LNCAP (cell line): ENCODE results near the gene HLA-DOB.

Experiments used
- TF ChIP-seq, protein P1 (sequence below): fragments of 450-650 bp; IDR thresholded peaks from 2 replicates; pipeline ENCODE4 v1.5.1; 2017; ENCODE audit warnings: mild to moderate bottlenecking

The HLA-DOB gene

DNA sequence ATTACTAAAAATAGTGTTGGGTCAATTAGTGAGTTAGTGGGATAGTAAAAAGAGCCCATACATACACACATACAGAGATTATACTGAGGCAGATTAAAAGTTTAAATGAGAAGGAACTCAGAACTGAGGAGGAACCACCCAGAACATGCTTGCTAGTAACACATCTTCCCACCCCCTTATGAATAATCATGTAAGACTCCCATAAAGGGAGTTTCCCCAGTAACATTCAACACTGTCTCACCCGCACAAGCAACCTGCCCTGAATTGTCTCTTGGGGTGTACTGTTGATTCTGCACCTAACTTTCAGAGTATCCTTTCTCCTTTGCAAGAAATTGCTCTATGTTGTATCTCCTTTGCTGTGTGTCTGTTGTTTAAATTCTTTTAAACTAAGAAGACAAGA is 42.4 kb downstream of the HLA-DOB start:
- TF ChIP-seq, protein P1, sequence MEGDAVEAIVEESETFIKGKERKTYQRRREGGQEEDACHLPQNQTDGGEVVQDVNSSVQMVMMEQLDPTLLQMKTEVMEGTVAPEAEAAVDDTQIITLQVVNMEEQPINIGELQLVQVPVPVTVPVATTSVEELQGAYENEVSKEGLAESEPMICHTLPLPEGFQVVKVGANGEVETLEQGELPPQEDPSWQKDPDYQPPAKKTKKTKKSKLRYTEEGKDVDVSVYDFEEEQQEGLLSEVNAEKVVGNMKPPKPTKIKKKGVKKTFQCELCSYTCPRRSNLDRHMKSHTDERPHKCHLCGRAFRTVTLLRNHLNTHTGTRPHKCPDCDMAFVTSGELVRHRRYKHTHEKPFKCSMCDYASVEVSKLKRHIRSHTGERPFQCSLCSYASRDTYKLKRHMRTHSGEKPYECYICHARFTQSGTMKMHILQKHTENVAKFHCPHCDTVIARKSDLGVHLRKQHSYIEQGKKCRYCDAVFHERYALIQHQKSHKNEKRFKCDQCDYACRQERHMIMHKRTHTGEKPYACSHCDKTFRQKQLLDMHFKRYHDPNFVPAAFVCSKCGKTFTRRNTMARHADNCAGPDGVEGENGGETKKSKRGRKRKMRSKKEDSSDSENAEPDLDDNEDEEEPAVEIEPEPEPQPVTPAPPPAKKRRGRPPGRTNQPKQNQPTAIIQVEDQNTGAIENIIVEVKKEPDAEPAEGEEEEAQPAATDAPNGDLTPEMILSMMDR = no peak

DNA sequence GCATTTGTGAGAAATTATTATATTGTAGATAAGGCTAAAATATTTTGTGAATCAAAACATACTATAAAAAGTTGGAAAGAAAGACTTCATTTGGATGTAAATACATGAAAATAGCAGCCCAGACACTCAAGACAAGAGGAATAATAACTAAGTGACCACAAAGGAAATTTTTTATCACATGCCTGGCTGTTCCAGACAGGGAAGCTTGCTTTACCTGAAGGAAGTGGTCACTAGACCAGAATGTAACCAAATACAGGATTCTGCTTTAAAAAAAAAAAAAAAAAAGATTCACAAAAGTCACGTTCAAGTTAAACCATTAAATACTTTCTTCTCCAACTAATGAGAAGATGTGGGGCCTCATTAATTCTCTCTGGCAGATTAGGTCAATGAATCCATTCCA is 44.1 kb downstream of the HLA-DOB start:
- TF ChIP-seq, protein P1 = no peak

DNA sequence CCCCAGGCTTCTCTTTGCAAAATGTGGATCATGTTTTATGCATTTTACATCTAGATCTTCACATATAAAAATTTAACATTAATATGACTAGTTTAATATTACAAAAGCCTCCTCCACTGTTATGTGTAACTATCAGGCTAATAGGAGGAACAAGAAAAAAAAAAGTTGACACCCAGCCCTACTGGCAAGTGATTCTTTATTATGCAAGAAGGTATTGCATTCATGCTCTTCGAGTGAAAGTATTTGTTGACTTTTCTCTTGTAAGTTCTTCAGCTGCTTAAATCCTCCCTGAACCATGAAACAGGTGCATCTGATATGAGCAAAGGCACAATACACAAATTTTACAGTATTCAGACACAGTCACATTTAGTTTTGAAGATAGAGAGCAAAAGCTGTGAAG is 52.8 kb downstream of the HLA-DOB start:
- TF ChIP-seq, protein P1 = no peak

DNA sequence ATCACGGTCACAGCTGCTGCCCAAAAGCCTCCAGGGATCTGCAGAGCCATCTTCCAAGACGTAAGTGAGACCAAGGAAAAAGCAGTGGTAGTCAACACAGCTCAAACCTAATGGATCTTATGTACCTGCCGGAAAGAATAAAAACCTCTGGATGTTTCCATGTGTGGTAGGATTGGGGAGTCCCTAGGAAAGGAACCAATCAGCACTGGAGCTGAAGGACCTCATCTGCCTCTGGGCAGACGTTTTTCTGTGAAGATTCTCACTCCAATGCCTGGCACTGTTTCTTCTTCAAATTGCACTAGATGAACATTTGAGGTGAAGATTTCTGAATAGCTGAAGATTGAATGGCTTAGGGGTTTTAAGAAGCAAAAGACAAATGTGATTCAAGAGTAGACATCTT is 53.4 kb downstream of the HLA-DOB start, which contains the start of gene HLA-DQB2:
HLA-DQB2 (minus strand) TSS at position 112 of the 400 bp plus-strand sequence; CDS start at position 50, 62 bp downstream.
- TF ChIP-seq, protein P1 = no peak
